Measurements from ENCODE around the gene L3HYPDH. TPM values are rescaled to one million over a fixed set of nuclear protein-coding genes. Genes with fewer than 3 reads are reported as not detected.

The L3HYPDH gene
- 35.2 and 47.3 TPM in 2 replicates for total RNA-seq (2014; rRNA removed; shearing (Covaris generic))

- peak; percentile 91 for DNase-seq (ENCODE audit: low read depth)
These were observed at the start of gene L3HYPDH, which contains the start of gene JKAMP for GRCh38 chr14:59483819-59484638. TSS of gene L3HYPDH (minus strand) at chr14:59484408. CDS start at chr14:59484316, 92 bp downstream. TSS of gene JKAMP (plus strand) at chr14:59484517. CDS start at chr14:59484590, 73 bp downstream.

DNA sequence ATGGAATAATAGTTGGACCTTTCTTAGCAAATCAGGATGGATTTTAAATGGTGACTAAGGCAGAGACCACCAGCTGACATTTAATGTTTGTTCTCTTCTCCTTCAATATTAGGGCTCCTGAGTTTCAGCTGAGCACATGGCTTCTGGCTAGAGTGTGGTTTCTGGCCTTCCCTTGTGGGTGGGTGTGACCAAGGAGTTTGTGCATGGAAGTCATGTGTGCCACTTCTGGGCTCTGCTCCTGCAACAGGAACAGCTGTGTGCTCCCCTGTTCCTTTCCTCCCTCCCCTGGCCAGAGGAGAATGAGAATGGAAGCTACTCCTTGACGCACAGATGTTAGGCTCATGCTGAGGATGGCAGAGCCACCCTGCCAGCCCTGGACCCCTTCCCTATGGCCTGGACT lies 48.2 kb upstream of the L3HYPDH start:
- DNase-seq (ENCODE audit: low read depth) = no peak

- DNase-seq (ENCODE audit: low read depth) = no peak
These were observed 46.1 kb upstream of the L3HYPDH start for GRCh38 chr14:59530349-59530748.

DNA sequence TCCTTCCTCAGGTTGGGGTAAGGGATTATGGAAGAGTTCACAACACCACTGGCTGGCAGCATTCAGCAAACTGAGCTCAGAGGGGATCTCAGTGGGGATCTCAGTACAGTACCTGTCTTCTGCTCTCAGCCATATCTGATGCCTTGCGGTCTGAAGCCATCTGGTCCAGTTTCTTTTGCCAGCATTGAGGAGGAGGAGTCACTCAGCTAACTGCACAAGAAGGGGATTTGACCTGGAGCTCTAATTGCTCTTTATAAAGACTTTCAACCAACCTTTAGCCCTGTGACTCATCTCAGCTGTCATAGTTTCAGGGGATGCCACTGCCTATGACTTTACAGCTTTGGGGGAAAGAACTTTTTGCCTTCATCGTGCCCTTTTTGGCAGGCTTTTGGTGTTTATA lies 45.0 kb upstream of the L3HYPDH start:
- peak; percentile 9 for DNase-seq (ENCODE audit: low read depth)

DNA sequence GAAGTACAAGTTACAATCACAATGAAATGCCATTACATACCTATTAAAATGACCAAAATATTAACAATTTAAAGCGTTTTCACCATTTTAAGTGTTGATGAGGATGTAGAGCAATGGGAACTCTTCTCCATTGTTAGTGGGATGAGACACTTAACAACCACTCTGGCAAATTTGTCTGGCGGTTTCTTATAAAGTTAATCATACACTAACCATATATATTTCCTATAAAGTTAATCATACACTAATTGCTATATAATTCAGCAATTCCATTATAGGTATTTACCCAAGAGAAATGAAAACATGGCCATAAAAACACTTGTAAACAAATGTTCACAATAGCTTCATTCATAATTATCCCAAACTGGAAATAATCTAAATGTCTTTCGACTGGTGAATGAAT lies 36.0 kb upstream of the L3HYPDH start:
- DNase-seq (ENCODE audit: low read depth) = no peak

DNA sequence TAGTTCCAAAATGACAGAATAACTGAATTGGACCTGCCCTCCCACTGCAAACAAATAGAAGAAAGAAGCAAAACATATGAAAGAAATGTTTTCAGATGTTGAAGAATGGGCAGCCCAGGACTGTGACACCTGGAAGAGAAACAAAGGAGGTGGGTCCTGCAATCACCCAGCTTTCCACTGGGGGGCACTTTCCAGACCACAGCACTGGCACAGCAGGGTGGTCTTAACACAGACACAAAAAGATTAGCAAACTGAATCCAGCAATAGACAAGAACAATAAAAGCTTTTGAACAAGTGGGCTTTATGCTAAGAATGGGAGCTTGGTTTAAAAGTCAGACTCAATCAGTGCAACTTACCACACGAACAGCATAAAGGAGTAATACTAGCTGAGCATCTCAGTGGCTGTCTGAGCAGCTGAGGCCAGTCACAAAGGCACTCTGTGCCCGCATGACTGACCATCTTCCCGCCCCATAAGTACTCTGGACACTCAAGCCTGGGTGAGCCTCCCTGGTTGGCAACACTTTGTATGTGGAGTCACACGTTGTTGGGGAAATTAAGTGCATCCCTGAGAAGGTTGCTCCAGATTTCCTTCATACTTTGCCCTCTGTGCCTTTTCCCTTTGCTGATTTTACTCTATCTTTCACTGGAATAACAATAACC lies 27.8 kb upstream of the L3HYPDH start:
- no peak for DNase-seq (ENCODE audit: low read depth)

- DNase-seq (ENCODE audit: low read depth) = no peak
These were observed 26.8 kb upstream of the L3HYPDH start for GRCh38 chr14:59510966-59511365.

- no peak for DNase-seq (ENCODE audit: low read depth)
These were observed 25.8 kb upstream of the L3HYPDH start for GRCh38 chr14:59510001-59510400.

DNA sequence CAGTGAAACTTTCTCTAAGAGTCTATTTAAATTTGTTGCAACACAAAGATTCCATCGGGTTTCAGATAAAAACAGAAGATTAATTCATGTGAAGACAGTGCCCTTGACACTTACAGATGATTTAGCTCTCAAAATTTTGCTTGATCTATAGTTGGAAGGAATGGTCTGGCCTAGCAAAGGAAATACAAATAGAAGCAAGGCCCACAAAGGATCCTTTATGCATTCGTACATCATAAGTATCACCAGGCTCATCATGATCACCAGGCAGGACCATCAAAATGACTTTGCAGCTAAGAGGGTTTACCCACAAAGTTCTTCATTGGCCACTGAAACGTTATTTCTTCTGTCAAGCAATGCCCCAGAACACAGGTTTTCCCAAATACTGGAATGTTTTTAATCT lies 24.9 kb upstream of the L3HYPDH start:
- no peak for DNase-seq (ENCODE audit: low read depth)

DNA sequence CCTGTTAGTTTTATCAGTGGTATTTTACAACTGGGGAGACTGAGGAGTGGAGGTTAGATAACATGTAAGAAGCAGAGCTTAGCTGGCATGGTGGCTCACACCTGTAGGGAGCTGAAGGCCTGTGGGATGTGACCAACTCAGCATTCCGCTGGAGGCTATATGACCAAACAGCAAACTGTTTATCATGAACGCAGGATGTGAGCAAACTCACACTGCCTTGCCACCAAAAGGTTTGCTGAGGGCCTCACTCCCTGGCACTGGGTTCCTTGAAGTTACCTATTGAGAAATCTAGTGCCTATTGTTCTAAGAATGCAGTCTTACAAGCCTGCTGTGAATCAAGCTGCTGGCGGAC lies 23.5 kb upstream of the L3HYPDH start:
- no peak for DNase-seq (ENCODE audit: low read depth)

DNA sequence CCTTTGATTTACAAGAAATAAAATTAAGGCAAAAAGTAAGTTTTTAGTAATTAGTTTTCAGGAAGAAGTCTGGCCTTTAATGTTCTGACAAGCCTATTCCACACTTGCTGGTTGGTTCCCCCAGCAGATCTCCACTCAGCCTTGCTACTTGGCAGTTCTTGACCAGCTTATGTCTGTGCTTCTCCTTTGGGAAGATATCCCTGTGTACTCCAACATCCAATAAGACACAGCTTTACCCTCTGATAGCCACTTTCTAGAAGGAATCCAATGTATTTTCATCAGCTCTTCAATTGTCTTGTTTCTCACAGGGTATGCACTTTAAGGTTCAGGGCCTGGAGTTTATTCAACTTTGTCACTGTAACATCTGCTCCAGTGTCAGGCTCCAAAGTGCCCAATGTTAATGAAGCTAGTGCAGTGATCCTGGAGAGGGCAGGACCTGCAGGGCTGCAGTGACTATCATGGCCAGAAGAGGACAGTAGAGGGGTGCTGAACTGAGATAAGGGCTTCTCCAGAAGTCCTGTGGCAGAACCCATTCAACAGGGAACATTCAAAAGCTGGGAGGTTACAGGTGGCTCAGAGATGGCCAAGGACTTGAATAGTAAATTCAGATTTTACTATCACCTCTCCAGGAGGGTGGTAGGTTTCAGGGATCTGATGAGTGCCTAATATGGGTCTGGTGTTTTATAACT lies 23.0 kb upstream of the L3HYPDH start:
- peak; percentile 43 for DNase-seq (ENCODE audit: low read depth)

DNA sequence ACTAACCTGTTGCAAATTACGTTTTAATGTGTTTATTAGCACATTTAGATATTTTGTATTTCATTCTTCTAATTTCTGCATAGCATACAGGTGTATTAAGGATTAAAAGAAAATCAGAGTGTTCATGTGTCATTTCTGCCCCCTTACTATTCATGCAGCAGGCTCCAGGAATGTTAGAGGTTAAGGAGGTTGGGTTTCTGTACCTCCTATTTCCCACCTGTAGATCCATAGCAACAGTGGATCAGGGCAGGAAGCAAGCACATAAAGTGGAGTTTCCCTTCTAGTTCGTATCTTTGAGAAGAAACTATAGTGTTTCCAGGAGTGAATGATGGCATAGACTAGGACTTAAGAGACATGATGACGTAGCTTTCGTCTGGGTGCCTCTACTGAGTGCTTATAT lies 19.0 kb upstream of the L3HYPDH start:
- DNase-seq (ENCODE audit: low read depth) = no peak

DNA sequence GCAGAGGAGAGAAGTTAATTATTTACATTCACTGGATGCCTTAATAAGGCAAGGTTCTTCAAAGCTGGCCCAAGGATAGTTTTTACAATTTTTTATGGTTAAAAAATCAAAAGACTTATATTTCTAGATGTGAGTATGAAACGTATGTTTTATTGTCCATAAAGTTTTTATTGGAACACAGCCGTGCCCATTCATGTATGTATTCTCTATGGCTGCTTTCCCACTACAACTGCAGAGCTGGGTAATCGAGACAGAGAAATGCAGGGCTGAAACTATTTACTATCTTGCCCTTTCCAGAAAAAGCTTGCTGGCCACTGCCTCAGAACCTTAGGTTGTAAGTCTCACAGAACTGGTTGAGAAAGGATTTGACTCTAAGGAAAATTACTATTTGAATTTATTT lies 16.5 kb upstream of the L3HYPDH start:
- no peak for DNase-seq (ENCODE audit: low read depth)

- DNase-seq (ENCODE audit: low read depth) = no peak
These were observed 8.2 kb upstream of the L3HYPDH start for GRCh38 chr14:59492384-59492783.

GRCh38 chr14:59490756-59491155 lies 6.5 kb upstream of the L3HYPDH start:
- no peak for DNase-seq (ENCODE audit: low read depth)

- no peak for DNase-seq (ENCODE audit: low read depth)
These were observed 499 bp upstream of the L3HYPDH start for GRCh38 chr14:59484639-59485175.

- DNase-seq (ENCODE audit: low read depth) = peak; percentile 63
These were observed 845 bp downstream of the L3HYPDH start for GRCh38 chr14:59483363-59483762.

DNA sequence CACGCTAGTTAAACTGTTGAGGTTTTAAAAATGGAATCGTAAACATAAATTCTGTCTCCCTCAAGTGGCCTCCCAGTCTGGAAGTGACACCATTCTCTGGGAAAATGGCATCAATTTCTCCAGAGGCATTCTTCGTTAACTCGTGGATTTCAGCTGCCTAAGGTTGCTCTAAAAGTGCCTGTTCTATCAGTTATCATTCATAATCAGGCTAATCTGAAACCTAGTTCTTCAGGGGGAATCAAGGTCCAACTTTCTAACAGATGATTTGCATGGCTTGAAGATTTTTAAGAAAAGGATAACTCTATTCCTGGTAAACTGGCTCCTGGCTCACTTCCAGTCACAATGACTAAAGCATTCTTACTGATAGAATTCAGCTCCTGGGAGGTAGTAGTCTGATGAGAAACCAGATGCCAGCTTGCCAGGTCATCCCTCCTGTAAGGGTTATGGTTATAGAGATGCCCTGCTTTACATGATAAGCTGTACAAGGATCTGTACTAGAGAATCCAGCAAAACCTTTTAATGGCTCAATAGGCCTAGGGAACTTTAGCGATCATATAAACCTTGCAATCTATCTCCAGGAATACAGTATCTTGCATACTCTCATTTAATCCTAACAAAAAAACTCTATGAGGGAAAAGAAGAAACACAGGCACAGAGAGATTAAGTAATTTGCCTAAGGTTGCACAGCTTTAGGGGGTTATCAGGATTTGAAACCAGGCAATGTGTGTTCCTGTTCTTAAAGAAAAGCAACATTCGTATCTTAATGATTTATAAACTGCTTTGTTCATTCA lies 1.5 kb downstream of the L3HYPDH start:
- DNase-seq (ENCODE audit: low read depth) = peak; percentile 90

- peak; percentile 30 for DNase-seq (ENCODE audit: low read depth)
These were observed 2.2 kb downstream of the L3HYPDH start for GRCh38 chr14:59481871-59482540.

DNA sequence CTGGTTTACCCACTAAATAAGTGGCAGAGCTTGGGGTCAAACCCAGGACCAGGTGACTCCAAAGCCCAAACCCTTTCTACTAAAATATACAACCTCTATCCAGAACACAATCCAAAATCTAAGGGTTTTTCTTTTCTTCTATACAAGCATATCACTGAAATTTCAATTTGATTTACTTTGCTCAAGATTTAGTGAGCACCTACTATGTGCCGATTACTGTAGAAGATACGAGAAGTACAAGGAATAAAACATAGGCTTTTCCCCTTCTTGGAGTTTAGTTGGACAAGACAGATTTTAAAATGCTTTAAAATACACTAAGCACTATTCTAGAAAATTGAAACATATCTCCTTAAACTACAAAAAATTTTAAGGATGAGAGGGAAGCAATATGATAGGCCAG lies 2.8 kb downstream of the L3HYPDH start:
- DNase-seq (ENCODE audit: low read depth) = no peak

DNA sequence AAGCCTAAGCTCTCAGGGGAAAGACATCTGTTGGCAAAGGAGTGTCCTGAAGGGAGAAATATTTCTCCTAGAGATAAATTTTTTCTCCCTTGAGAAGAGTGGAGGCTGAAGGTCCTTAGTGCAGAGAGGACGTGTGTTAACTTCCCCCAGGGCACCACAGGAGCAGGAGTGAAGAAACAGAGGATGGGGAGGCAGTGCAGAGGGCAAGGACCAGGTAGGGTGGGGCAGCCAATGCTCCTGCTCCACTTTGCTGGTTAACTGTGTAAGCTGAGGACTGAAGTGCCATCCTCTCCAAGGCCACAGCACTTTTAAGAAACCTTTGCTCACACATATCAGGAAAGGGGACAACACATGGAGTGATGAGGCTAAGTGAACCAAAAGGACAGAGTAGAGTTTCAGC lies 4.0 kb downstream of the L3HYPDH start:
- DNase-seq (ENCODE audit: low read depth) = no peak

Data from RPMI7951 (cell line).